K562 (cell line): ENCODE data around the gene GRAMD4. TPM values are rescaled to one million over a fixed set of nuclear protein-coding genes. Genes with fewer than 3 reads are reported as not detected.
A peak's percentile ranks its signal among the peaks of the same experiment; 100 is the strongest.

Experiments
- BCL6 ChIP-seq: fragments of 250-450 bp; sonication (Bioruptor Pico); IDR thresholded peaks from 2 replicates; pipeline ENCODE4 v1.4.0; 2020
- CREB1 ChIP-seq, 2 experiments: sonication (generic) in 1 of 2; formaldehyde crosslinking in 1 of 2; IDR thresholded peaks; 2 replicates each; pipeline versions ENCODE4 v1.6.1 to v1.8.0; 2012 to 2022; ENCODE audit warnings: inconsistent platforms in 1 of 2, mild to moderate bottlenecking in 1 of 2, missing genetic modification reagents in 1 of 2, moderate library complexity in 1 of 2
- ELK3 ChIP-seq: fragments of 450-650 bp; formaldehyde crosslinking; IDR thresholded peaks from 2 replicates; pipeline ENCODE4 v1.4.0; 2020; ENCODE audit warnings: mild to moderate bottlenecking
- EP400 ChIP-seq: fragments of 450-650 bp; IDR thresholded peaks from 2 replicates; pipeline ENCODE4 v1.6.1; 2017; ENCODE audit warnings: antibody characterized with exemption, mild to moderate bottlenecking, moderate library complexity
- FOXJ2 ChIP-seq: fragments of 200-800 bp; sonication (Bioruptor generic); IDR thresholded peaks from 2 replicates; pipeline ENCODE4 v1.6.1; 2016; ENCODE audit warnings: missing genetic modification characterization, missing compliant biosample characterization
- GTF2A2 ChIP-seq: IDR thresholded peaks from 2 replicates; pipeline ENCODE4 v1.6.1; 2016; ENCODE audit warnings: mild to moderate bottlenecking, missing genetic modification characterization, missing compliant biosample characterization
- MLLT1 ChIP-seq, 2 experiments: fragments of 450-650 bp; IDR thresholded peaks; 2 replicates each; pipeline ENCODE4 v1.6.1; 2016
- MTA3 ChIP-seq: fragments of 450-650 bp; formaldehyde crosslinking; IDR thresholded peaks from 2 replicates; pipeline ENCODE4 v1.6.1; 2017; ENCODE audit warnings: mild to moderate bottlenecking, borderline replicate concordance
- MYBL2 ChIP-seq, 2 experiments: fragments of 450-650 bp in 1 of 2; sonication (generic) in 1 of 2; formaldehyde crosslinking in 1 of 2; IDR thresholded peaks; 2 replicates each; pipeline versions ENCODE4 v1.6.1 to v1.8.1; 2017 to 2022; ENCODE audit warnings: borderline replicate concordance in 1 of 2, inconsistent platforms in 1 of 2, low read depth in 1 of 2, mild to moderate bottlenecking in 1 of 2, missing genetic modification reagents in 1 of 2, moderate library complexity in 1 of 2
- NFIC ChIP-seq: fragments of 450-650 bp; IDR thresholded peaks from 2 replicates; pipeline ENCODE4 v1.6.1; 2017; ENCODE audit warnings: mild to moderate bottlenecking, inconsistent platforms
- PHB2 ChIP-seq: fragments of 450-650 bp; IDR thresholded peaks from 2 replicates; pipeline ENCODE4 v1.6.1; 2017; ENCODE audit warnings: low read depth
- PPARD ChIP-seq: fragments of 250-450 bp; sonication (Bioruptor Pico); IDR thresholded peaks from 2 replicates; pipeline ENCODE4 v1.8.0; 2022; ENCODE audit warnings: inconsistent platforms, mild to moderate bottlenecking, moderate library complexity
- RBM14 ChIP-seq: fragments of 200-400 bp; formaldehyde crosslinking; IDR thresholded peaks from 2 replicates; pipeline ENCODE4 v1.6.1; 2018; ENCODE audit warnings: low read depth, mild to moderate bottlenecking, low read length, moderate library complexity, borderline replicate concordance; ENCODE audit not compliant: insufficient read depth
- SMAD3 ChIP-seq: fragments of 450-650 bp; formaldehyde crosslinking; conservative IDR thresholded peaks from 2 replicates; pipeline ENCODE4 v1.4.0; 2020; ENCODE audit warnings: mild to moderate bottlenecking
- SUPT5H ChIP-seq: fragments of 450-650 bp; IDR thresholded peaks from 2 replicates; pipeline ENCODE4 v1.6.1; 2016
- TGIF2 ChIP-seq: sonication (generic); formaldehyde crosslinking; IDR thresholded peaks from 2 replicates; pipeline ENCODE4 v1.8.1; 2022; ENCODE audit warnings: mild to moderate bottlenecking, missing genetic modification reagents, moderate library complexity
- ZFP30 ChIP-seq: fragments of 250-450 bp; sonication (Bioruptor Pico); IDR thresholded peaks from 2 replicates; pipeline ENCODE4 v1.8.0; 2022; ENCODE audit warnings: moderate library complexity, mild to moderate bottlenecking, inconsistent platforms, borderline replicate concordance
- ZKSCAN8 ChIP-seq: fragments of 200-800 bp; sonication (Bioruptor generic); IDR thresholded peaks from 2 replicates; pipeline ENCODE4 v1.6.1; 2016; ENCODE audit warnings: missing genetic modification characterization, missing compliant biosample characterization
- ZNF133 ChIP-seq: fragments of 250-450 bp; sonication (Bioruptor Pico); IDR thresholded peaks from 2 replicates; pipeline ENCODE4 v1.4.0; 2020; ENCODE audit warnings: mild to moderate bottlenecking
- ZNF778 ChIP-seq: fragments of 450-650 bp; formaldehyde crosslinking; IDR thresholded peaks from 2 replicates; pipeline ENCODE4 v1.4.0; 2020; ENCODE audit warnings: mild to moderate bottlenecking, moderate library complexity
- polyA plus RNA-seq, 8 experiments: library from polyadenylated mRNA; depleted of rRNA in 4 of 8; stranded (reverse) in 5 of 8; unstranded in 3 of 8; fragments of >200 nt; fragmentation: Nextera tagmentation in 2 of 8; fragmentation: Illumina TruSeq in 1 of 8; extraction: Ambion mirVana in 2 of 8; extraction: Trizol in 1 of 8; gene quantifications; 2 replicates each; pipeline versions ENCODE4 v1.2.1 to v1.2.3, GENCODE V29; 2011 to 2014; ENCODE audit warnings: inconsistent platforms in 1 of 8, missing spikeins in 1 of 8
- total RNA-seq, 7 experiments: library from RNA; depleted of rRNA in 6 of 7; stranded (reverse); fragments of >200 nt in 6 of 7; fragmentation: Illumina TruSeq in 2 of 7; extraction: Trizol in 2 of 7; gene quantifications; 2 replicates each; pipeline versions ENCODE4 v1.2.1 to v1.2.3, GENCODE V29; 2011 to 2021; ENCODE audit warnings: low replicate concordance in 1 of 7
- TF ChIP-seq, protein P1 (sequence below): fragments of 450-650 bp; IDR thresholded peaks from 2 replicates; pipeline ENCODE4 v1.6.1; 2017; ENCODE audit warnings: antibody characterized with exemption, mild to moderate bottlenecking
- TF ChIP-seq, protein P2 (sequence below): fragments of 450-650 bp; formaldehyde crosslinking; IDR thresholded peaks from 2 replicates; pipeline ENCODE4 v1.4.0; 2020; ENCODE audit warnings: mild to moderate bottlenecking, moderate library complexity

Gene GRAMD4
- total and polyA plus RNA-seq, 9 of the 15 experiments (the other 6 are each of a cell fraction or from before 2014, with no cell fraction given) = 0.18 to 44.8 (median 18.6) TPM

GRCh38 chr22:46604306-46604690 lies 15.9 kb upstream of the GRAMD4 start (continued):
- TF ChIP-seq MYBL2 (IDR thresholded peaks at IDR 0.05; ENCODE audit: low read depth) = no peak
- no peak for TF ChIP-seq MYBL2 (CRISPR knock-in tag; IDR thresholded peaks at IDR 0.05; ENCODE audit: borderline replicate concordance)
- no peak for TF ChIP-seq GTF2A2 (tag)
- TF ChIP-seq SMAD3 (CRISPR knock-in tag) = no peak
- peak; percentile 59; the same call in 1 of the 2 replicates for TF ChIP-seq MTA3
- TF ChIP-seq TGIF2 = no peak
- TF ChIP-seq, protein P1, sequence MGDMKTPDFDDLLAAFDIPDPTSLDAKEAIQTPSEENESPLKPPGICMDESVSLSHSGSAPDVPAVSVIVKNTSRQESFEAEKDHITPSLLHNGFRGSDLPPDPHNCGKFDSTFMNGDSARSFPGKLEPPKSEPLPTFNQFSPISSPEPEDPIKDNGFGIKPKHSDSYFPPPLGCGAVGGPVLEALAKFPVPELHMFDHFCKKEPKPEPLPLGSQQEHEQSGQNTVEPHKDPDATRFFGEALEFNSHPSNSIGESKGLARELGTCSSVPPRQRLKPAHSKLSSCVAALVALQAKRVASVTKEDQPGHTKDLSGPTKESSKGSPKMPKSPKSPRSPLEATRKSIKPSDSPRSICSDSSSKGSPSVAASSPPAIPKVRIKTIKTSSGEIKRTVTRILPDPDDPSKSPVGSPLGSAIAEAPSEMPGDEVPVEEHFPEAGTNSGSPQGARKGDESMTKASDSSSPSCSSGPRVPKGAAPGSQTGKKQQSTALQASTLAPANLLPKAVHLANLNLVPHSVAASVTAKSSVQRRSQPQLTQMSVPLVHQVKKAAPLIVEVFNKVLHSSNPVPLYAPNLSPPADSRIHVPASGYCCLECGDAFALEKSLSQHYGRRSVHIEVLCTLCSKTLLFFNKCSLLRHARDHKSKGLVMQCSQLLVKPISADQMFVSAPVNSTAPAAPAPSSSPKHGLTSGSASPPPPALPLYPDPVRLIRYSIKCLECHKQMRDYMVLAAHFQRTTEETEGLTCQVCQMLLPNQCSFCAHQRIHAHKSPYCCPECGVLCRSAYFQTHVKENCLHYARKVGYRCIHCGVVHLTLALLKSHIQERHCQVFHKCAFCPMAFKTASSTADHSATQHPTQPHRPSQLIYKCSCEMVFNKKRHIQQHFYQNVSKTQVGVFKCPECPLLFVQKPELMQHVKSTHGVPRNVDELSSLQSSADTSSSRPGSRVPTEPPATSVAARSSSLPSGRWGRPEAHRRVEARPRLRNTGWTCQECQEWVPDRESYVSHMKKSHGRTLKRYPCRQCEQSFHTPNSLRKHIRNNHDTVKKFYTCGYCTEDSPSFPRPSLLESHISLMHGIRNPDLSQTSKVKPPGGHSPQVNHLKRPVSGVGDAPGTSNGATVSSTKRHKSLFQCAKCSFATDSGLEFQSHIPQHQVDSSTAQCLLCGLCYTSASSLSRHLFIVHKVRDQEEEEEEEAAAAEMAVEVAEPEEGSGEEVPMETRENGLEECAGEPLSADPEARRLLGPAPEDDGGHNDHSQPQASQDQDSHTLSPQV = peak; percentile 53; the same call in 1 of the 2 replicates
- no peak for TF ChIP-seq CREB1 (IDR thresholded peaks at IDR 0.05)
- no peak for TF ChIP-seq CREB1 (CRISPR knock-in tag; IDR thresholded peaks at IDR 0.05)
- TF ChIP-seq BCL6 (CRISPR knock-in tag) = no peak
- TF ChIP-seq PPARD = no peak
- TF ChIP-seq ELK3 = no peak
- TF ChIP-seq PHB2 = peak; percentile 55; the same call in 1 of the 2 replicates
- TF ChIP-seq NFIC = peak; percentile 78
- peak; percentile 74 for TF ChIP-seq SUPT5H
- TF ChIP-seq ZFP30 (CRISPR knock-in tag) = no peak
- peak; percentile 64 for TF ChIP-seq EP400
- peak; percentile 71; the same call in 1 of the 2 replicates for TF ChIP-seq ZKSCAN8 (CRISPR knock-in tag)
- TF ChIP-seq, protein P2, sequence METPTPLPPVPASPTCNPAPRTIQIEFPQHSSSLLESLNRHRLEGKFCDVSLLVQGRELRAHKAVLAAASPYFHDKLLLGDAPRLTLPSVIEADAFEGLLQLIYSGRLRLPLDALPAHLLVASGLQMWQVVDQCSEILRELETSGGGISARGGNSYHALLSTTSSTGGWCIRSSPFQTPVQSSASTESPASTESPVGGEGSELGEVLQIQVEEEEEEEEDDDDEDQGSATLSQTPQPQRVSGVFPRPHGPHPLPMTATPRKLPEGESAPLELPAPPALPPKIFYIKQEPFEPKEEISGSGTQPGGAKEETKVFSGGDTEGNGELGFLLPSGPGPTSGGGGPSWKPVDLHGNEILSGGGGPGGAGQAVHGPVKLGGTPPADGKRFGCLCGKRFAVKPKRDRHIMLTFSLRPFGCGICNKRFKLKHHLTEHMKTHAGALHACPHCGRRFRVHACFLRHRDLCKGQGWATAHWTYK (CRISPR knock-in tag) = no peak
- TF ChIP-seq RBM14 = no peak
- no peak for TF ChIP-seq ZNF778 (CRISPR knock-in tag)
- no peak for TF ChIP-seq FOXJ2 (tag)
- TF ChIP-seq MLLT1 (IDR thresholded peaks at IDR 0.05) = peak; percentile 55 to 66; a peak in 3 of 4 replicates
- TF ChIP-seq ZNF133 (CRISPR knock-in tag) = no peak
